Spleen (tissue), 7 donors: ENCODE results near the gene EVC2.

ENCODE experiments used
- CTCF ChIP-seq, 11 experiments: fragments of 200-600 bp in 7 of 11; fragments of 450-650 bp in 4 of 11; sonication (generic) in 4 of 11; IDR thresholded peaks in 8 of 11; conservative IDR thresholded peaks in 3 of 11; 1 replicate in 7 of 11; 2 replicates in 4 of 11; pipeline versions ENCODE4 v1.4.0 to v1.8.0; 2016 to 2021; ENCODE audit warnings: antibody characterized with exemption in 11 of 11, inconsistent platforms in 4 of 11, mild to moderate bottlenecking in 1 of 11
- POLR2A ChIP-seq, 3 donors: fragments of 450-650 bp; IDR thresholded peaks; one replicate each; pipeline ENCODE4 v1.5.1; 2017; ENCODE audit warnings: antibody characterized with exemption in 3 of 3, mild to moderate bottlenecking in 1 of 3
- POLR2AphosphoS5 ChIP-seq, 3 donors: sonication (generic); formaldehyde crosslinking; IDR thresholded peaks; one replicate each; pipeline ENCODE4 v1.5.1; 2017; ENCODE audit warnings: antibody characterized with exemption in 3 of 3
- donor health status: DM: no; HTN: no; CAD: no; lungs with moderate emphysema.
- donor health status: DM: no; HTN: no; CAD: no.
- donor health status: DM: no; HTN: no; CAD: no.

GRCh38 chr4:5713861-5714260 lies 5.5 kb upstream of the EVC2 start:
- TF ChIP-seq CTCF (IDR thresholded peaks at IDR 0.05 in 8 of 11, conservative IDR thresholded peaks at IDR 0.05 in 3 of 11): no peak
- TF ChIP-seq POLR2A (IDR thresholded peaks at IDR 0.05): no peak
- TF ChIP-seq POLR2AphosphoS5 (IDR thresholded peaks at IDR 0.05): no peak
